Astrocyte (in vitro differentiated cells and primary cell): ENCODE results near the gene PCNA.

Experiments used
- EZH2 ChIP-seq: IDR thresholded peaks from 2 replicates; pipeline ENCODE4 v1.6.1; 2012; ENCODE audit warnings: mild to moderate bottlenecking, low read length, inconsistent platforms; ENCODE audit not compliant: insufficient read depth
- TF ChIP-seq, protein P1 (sequence below): IDR thresholded peaks from 2 replicates; pipeline ENCODE4 v1.5.1; 2011; ENCODE audit warnings: low read depth, mild to moderate bottlenecking, inconsistent platforms, low read length, moderate library complexity; ENCODE audit not compliant: insufficient read depth

DNA sequence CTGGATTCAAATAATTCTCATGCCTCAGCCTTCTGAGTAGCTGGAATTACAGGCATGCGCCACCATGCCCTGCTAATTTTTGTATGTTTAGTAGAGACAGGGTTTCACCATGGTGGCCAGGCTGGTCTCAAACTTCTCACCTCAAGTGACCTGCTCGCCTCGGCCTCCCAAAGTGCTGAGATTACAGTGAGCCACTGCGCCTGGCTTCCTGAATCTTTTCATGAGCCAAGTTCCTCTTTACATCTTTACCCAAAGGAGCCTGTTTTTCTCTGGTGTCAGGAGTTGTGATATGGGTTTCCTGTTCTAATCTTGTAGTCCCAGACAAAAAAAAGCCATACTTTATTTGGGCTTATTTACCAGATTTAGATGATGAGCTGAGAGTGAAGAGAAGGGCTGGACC lies 34.4 kb downstream of the PCNA start:
- TF ChIP-seq, protein P1, sequence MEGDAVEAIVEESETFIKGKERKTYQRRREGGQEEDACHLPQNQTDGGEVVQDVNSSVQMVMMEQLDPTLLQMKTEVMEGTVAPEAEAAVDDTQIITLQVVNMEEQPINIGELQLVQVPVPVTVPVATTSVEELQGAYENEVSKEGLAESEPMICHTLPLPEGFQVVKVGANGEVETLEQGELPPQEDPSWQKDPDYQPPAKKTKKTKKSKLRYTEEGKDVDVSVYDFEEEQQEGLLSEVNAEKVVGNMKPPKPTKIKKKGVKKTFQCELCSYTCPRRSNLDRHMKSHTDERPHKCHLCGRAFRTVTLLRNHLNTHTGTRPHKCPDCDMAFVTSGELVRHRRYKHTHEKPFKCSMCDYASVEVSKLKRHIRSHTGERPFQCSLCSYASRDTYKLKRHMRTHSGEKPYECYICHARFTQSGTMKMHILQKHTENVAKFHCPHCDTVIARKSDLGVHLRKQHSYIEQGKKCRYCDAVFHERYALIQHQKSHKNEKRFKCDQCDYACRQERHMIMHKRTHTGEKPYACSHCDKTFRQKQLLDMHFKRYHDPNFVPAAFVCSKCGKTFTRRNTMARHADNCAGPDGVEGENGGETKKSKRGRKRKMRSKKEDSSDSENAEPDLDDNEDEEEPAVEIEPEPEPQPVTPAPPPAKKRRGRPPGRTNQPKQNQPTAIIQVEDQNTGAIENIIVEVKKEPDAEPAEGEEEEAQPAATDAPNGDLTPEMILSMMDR = no peak
- no peak for TF ChIP-seq EZH2
